ENCODE measurements around the gene MGLL.

The MGLL gene

DNA sequence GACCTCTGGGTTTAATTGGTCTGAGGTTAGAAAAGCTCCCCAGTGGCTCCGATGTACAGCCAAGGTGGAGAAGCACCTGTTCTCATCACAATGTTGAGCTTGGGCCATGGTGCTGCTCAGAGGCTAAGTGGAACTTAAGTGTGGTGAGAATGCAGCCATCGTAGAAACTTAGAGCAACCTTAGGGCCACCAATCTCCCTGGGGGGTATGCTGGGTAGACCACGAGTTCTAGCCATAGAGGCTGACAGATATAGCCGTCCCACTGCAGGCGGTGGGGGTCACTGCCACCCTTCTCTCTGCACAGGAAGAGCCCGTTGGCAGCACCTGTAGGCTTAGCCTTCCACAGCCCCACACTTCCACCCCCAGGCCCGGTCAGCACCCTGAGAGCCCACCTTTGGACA lies 38.0 kb downstream of the MGLL start:
- TF ChIP-seq, protein P1, sequence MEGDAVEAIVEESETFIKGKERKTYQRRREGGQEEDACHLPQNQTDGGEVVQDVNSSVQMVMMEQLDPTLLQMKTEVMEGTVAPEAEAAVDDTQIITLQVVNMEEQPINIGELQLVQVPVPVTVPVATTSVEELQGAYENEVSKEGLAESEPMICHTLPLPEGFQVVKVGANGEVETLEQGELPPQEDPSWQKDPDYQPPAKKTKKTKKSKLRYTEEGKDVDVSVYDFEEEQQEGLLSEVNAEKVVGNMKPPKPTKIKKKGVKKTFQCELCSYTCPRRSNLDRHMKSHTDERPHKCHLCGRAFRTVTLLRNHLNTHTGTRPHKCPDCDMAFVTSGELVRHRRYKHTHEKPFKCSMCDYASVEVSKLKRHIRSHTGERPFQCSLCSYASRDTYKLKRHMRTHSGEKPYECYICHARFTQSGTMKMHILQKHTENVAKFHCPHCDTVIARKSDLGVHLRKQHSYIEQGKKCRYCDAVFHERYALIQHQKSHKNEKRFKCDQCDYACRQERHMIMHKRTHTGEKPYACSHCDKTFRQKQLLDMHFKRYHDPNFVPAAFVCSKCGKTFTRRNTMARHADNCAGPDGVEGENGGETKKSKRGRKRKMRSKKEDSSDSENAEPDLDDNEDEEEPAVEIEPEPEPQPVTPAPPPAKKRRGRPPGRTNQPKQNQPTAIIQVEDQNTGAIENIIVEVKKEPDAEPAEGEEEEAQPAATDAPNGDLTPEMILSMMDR (IDR thresholded peaks at IDR 0.05; ENCODE audit: control insufficient read depth, extremely low read depth, insufficient read depth) = no peak
- no peak for DNase-seq (ENCODE audit: low read depth)

DNA sequence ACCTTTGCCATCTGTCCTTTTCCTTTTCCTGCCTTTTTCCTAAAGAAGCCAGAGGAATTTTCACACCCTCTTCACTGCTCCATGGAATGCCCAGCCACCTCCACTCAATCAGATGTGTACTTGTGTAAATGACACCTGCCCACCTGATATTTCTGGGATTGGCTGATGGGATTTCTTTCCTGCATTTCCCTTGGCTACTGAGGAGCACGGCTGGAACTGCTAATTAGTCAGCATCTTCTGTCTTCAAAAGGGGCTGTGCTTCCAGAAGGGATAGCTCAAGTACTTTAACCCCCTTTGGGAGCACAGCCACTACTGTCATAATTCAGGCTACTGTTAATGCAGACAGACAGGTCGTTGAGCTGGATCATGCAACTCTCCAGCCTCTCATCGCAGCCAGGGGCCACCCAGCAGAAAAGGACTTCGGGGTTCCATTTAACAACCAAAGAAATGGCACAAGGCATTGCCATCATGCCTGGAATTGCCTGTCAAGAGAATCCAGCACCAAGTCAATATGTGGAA lies 38.6 kb downstream of the MGLL start:
- TF ChIP-seq, protein P1 (IDR thresholded peaks at IDR 0.05; ENCODE audit: control insufficient read depth, extremely low read depth, insufficient read depth) = no peak
- no peak for DNase-seq (ENCODE audit: low read depth)
- H3K4me3 ChIP-seq (ENCODE audit: low read depth, low read length) = no peak overlapping the region

More for the DNA sequence above, 38.0 kb downstream of the MGLL start:
- H3K4me3 ChIP-seq (ENCODE audit: low read depth, low read length) = no peak overlapping the region

DNA sequence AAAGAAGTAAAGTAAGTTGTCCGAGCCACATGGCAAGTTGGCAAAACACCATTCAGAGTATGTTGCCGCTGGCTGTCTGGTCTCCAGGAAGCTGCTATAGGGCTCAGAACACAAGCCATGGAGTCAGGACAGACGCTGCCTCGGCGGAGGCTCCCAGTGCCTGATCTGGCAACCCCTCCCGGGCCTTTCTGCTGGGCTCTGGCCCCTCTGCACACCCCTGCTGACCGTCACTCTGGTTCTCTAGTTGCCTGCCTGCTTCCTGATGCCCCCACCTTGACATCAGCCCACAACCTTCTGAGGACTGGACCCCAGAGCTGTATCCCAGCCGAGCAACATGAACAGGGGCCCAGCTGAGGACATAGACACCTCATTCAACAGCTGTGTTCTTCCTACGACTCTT lies 39.1 kb downstream of the MGLL start:
- DNase-seq (ENCODE audit: low read depth) = no peak
- TF ChIP-seq, protein P1 (IDR thresholded peaks at IDR 0.05; ENCODE audit: control insufficient read depth, extremely low read depth, insufficient read depth) = no peak
- no peak overlapping the region for H3K4me3 ChIP-seq (ENCODE audit: low read depth, low read length)

DNA sequence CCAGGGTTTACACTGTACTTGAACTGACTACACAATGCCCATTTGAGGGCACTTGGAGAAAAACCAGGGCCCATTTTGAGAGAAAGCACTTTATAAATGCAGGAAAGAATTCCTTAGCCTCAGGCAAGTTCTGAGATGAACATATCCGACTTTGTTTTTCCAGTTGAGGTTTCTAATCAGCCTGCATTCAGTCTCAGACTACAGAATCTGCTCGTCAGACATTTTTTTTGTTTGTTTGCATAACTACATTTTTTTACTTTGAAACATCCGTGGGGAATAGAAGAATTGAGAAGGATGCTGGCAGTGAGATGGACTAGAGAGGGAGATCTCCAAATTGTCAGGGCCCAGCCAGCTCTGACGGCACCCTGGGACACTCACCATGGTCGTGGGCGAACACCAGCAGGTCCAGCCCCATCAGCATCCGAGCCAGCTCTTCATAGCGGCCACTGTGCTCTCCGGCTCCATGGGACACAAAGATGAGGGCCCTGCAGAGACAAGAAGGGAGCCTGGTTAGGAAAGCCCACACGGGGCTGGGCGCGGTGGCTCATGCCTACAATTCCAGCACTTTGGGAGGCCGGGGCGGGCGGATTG lies 40.8 kb downstream of the MGLL start:
- no peak overlapping the region for H3K4me3 ChIP-seq (ENCODE audit: low read depth, low read length)
- DNase-seq (ENCODE audit: low read depth) = no peak

DNA sequence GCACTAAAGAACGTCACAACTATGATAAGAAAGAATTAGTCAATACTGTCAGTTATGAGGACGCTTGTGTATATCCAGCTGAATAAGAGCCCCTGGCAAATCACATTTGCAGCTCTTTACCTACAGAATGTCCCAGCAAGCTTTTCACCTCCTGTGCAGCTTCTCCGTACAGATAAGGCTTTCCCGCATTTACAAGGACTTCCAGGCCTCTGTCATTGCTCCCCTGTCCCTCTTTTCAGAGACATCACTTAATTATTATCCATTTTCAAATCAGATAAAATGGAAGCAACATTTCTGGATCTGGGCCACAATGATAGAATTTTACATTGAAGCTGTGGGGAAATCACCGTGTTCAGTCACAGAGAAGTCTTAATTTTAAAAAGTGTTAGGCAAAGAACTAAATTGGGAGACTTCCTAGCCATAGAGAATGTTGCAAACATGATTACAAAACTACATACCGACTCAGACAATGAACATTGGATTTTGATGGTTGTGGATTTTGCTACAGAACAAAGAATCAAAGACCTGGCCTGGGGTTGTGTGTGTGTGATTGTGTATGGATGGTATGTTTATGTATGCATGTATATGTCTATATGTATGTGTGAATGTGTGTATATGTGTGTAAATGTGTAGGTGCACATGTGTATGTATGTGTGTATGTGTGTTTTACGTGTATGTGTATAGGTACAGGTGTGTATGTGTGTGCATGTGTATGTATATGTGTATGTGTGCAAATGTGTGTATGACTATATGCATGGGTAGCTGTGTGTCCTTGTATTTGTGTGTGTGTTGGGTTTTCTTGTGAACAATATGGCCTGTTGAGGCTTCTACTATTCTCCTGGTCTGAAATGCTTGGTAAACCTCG lies 41.5 kb downstream of the MGLL start:
- no peak overlapping the region for H3K4me3 ChIP-seq (ENCODE audit: low read depth, low read length)
- no peak for DNase-seq (ENCODE audit: low read depth)
- TF ChIP-seq, protein P1 (IDR thresholded peaks at IDR 0.05; ENCODE audit: control insufficient read depth, extremely low read depth, insufficient read depth) = no peak

More for the DNA sequence above, 40.8 kb downstream of the MGLL start:
- TF ChIP-seq, protein P1 (IDR thresholded peaks at IDR 0.05; ENCODE audit: control insufficient read depth, extremely low read depth, insufficient read depth) = no peak

DNA sequence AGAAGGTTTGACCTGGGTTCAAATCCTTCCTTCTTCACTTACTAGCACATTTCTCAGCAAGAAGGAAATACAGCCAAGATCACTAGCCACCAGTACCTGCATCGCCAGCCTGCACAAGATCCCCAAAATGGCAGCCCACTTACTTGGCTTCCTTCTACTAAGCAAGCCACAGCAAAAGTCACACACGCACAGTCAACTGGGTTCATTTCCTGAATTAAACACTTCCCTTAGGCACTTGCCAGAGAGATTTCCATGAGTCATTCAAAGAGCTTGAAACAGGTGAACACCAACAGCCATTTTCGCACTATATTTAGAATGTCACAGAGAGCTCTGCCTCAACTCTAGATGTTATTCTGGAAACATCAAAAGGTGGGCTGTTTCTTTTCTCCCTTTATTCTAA lies 42.6 kb downstream of the MGLL start:
- H3K4me3 ChIP-seq (ENCODE audit: low read depth, low read length) = no peak overlapping the region
- DNase-seq (ENCODE audit: low read depth) = peak; percentile 17
- TF ChIP-seq, protein P1 (IDR thresholded peaks at IDR 0.05; ENCODE audit: control insufficient read depth, extremely low read depth, insufficient read depth) = no peak

Measured in LNCaP clone FGC (cell line).